Activated CD4-positive, CD25-positive, alpha-beta regulatory T cell (primary cell): ENCODE measurements around the gene KLRC2.
"Not testable (repeated sequence)": the region's sequence is repeated elsewhere in the genome, so short reads cannot be mapped to it uniquely, and the experiment has no call there.

Source experiments
- DNase-seq, 4 experiments: peaks; one replicate each; lab custom pipeline; 2025; lab: John Stamatoyannopoulos, UW

KLRC2 gene

DNA sequence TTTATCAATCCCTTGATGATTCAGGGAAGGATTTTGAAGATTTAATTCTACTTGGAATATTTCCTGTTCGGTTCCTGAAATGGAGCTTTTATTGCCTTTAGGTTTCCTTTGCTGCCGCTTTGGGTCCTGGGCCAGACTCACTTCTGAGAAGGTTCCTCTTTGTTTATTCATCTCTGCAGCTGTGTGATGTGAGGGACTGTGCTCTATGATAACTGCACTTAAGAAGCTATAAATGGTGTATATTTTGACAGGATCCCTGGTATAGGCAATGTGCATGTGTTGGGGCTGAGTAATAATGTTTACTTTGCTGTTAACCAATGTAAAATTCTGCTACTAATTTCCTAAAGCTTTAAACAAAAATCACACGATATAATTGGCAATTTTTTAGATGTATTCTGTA, at the start of gene KLRC2:
Gene KLRC2, minus strand, starts transcription at position 195 of the 400 bp plus-strand sequence. Its CDS starts 24 bp downstream, at position 171.
- DNase-seq, result not testable (repeated sequence)

DNA sequence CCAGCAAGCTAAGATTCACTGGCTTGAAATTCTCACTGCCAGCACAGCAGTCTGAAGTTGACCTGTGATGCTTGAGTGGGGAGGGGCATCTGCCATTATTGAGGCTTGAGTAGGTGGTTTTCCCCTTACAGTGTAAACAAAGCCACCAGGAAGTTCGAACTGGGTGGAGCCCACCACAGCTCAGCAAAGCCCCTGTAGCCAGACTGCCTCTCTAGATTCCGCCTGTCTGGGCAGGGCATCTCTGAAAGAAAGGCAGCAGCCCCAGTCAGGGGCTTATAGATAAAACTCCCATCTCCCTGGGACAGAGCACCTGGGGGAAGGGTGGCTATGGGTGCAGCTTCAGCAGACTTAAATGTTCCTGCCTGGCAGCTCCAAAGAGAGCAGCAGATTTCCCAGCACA, 46.1 kb upstream of the KLRC2 start:
- not testable (repeated sequence) for DNase-seq

- DNase-seq, result not testable (repeated sequence)
Observed at GRCh38 chr12:10472808-10473207, 37.0 kb upstream of the KLRC2 start.

DNA sequence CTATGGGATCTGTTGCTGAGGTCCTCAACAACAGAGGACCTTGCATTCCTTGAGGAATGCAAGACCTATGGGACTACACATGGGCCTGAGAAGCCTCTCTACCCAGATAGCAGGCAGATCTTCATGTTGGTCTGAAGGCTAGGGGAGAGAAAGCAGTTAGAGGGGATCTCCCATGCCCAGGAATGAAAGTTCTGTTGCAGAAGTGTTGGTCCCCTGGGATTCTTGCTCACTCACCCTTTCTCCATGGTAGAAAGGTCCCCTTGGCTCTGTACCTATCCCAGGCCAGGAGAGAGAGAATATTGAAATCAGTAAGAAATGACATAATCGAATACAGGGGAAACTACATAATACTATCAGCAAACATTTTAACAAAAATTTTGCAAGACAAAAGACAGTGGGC, 33.9 kb upstream of the KLRC2 start:
- DNase-seq, result no peak

GRCh38 chr12:10466311-10466710, 30.5 kb upstream of the KLRC2 start:
- DNase-seq, result no peak

DNA sequence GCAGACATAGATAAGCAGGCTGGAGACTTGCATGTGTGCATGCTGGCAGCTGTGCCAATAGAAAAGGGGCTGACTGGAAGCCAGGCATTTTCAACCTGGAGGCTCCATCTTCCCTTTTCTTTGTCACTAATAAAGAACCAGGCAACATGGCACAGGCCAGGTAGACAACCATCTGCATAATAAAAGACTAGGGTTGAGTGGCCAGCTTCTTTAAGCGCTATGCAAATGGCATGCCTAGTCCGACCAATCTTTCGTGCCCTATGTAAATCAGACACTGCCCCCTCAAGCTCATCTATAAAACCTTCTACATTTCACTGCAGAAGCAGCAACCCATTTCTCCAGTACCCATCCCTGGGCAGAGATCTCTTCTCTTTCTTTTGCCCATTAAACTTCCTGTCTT, 21.9 kb upstream of the KLRC2 start:
- DNase-seq, result no peak

- no peak for DNase-seq
Observed at GRCh38 chr12:10456856-10457255, 21.0 kb upstream of the KLRC2 start.

DNA sequence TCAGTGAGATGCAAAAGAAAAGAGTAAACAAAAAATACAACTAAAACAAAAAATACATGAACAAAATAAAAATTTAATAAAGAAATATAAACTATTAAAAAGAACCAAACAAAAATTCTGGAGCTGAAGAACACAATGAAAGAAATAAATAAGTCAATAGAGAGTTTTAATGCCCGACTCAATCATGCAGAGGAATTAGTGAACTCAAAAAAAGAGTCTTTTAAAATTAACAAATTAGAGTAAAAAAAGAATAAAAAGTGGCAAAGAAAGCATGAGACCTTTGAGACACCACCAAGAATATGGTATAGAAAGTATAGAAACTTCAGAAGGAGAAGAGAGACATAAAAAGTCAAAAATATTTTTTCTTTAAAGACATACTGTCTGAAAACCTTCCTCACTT, 20.0 kb upstream of the KLRC2 start:
- no peak for DNase-seq

GRCh38 chr12:10454531-10454930, 18.7 kb upstream of the KLRC2 start:
- no peak for DNase-seq

DNA sequence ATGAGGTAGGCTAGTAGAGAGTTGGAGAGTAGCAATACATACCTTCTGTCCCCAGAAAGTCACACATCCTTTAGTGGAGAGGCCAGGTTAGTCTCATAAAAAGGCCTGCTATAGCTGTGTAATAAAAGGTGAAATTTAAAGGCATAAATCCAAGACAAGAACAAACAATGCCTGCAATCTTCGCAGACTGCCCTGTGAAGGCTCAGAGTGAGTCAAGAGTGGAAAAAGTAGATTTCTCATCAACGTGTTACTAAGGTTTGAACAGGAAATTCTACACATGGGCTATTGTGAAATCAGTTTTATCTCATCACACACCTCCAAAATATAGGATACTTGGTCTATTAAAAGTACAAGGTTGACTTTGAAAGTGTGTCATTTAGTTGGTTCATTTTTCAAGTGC, 17.3 kb upstream of the KLRC2 start, which contains the start of gene KLRC1:
Gene KLRC1, minus strand, starts transcription at position 222 of the 400 bp plus-strand sequence. CDS start 2,221 bp downstream, outside the sequence.
- no peak for DNase-seq

DNA sequence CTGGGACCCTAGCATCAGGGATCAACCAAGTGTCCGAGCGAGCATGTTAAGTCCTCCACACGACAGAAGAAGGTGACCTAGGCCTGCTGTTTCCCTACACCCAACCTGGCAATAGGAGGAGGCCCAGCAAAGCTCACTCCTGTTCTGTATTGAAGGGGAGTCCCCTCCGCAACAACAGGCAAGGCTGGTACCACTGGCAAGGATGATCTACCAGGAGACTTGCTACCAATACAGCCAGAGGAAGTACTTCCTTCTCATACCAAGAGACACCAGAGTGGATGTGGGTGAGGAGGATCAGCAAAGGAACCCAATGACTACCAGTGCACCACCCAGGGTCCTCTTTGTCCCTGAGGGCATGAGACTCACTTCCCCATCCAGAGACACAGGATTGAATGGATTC, 12.4 kb upstream of the KLRC2 start:
- no peak for DNase-seq

DNA sequence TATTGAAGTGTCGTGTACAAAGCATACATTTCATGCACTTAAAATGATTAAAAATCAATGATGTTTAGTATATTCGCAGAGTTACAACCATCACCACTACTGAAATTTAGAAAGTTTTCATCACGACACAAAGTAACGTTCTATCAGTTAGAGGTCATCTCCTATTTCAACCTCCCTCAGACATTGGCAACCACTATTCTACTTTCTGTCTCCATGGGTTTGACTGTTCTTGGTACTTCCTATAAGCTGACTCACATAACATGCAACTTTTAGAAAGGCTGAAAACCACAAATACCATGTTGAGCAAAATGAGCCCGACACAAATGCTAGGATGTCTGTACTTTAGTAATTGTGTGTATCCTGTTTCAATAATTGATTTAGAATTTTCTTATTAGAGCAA, 10.2 kb upstream of the KLRC2 start:
- DNase-seq, result not testable (repeated sequence)

DNA sequence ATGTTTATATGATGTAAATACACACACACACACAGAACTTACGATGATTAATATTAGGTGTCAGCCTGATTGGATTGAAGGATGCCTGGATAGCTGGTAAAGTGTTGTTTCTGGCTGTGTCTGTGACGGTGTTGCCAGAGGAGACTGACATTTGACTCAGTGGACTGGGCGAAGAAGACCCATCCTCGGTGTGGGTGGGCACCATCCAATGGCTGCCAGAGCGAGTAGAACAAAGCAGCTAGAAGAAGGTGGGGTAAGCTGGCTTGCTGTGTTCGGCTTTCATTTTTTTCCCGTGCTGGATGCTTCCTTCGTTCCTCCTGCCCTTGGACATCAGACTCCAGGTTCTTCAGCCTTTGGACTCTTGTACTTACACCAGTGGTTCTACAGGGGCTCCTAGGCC, 5.3 kb upstream of the KLRC2 start:
- DNase-seq, result not testable (repeated sequence)

DNA sequence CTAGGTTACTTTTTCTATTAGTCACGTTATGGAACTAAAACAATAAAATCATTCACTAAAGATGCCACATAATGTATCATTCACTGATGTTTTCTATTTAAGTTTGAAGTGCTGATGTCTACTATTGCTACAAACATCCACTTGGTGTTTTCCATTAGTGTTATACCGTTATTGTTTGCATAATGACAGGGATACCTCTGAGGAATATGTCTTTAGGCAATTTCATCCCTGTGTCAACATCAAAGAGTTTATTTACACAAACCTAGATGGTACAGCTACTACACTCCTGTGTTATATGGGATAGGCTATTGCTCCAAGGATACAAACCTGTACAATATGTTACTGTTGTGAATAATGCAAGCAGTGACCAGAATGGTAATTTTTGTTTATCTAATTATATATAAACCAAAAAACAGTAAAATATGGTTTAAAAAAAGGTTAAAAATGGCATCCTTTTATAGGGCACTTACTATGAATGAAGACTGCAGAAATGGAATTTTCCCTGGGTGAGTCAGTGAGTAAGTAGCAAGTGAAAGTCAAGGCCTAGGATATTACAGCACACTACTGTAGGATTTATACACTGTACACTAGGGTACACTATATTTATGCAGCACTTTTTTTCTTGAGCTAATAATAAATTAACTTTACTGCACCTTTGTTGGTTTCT, 3.9 kb upstream of the KLRC2 start:
- not testable (repeated sequence) for DNase-seq

DNA sequence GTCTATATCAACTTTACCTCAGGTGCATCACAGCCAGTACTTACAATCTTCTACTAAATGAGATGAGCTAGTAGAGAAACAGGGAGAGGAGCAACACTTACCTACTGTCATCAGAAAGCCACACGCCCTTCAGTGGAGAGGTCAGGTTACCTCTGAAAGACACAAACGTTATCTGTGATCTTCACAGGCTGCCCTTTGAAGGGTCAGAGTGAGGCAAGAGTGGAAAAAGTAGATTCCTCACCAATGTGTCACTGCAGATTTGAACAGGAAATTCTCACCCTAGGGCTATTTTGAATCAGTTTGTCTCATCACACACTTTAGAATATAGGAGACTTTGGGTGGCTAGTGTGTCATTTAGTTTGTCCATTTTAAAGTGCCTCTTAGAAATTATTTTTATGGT, 1.8 kb upstream of the KLRC2 start:
- not testable (repeated sequence) for DNase-seq

- not testable (repeated sequence) for DNase-seq
Observed at GRCh38 chr12:10430623-10431022, 5.2 kb downstream of the KLRC2 start.

DNA sequence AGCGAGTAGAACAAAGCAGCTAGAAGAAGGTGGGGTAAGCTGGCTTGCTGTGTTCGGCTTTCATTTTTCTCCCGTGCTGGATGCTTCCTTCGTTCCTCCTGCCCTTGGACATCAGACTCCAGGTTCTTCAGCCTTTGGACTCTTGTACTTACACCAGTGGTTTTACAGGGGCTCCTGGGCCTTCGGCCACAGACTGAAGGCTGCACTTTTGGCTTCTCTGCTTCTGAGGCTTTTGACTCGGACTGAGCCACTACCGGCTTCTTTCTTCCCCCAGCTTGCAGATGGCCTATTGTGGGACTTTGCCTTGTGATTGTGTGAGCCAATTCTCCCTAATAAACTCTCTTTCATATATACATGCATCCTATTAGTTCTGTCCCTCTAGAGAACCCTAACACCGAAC, 9.9 kb downstream of the KLRC2 start:
- not testable (repeated sequence) for DNase-seq

DNA sequence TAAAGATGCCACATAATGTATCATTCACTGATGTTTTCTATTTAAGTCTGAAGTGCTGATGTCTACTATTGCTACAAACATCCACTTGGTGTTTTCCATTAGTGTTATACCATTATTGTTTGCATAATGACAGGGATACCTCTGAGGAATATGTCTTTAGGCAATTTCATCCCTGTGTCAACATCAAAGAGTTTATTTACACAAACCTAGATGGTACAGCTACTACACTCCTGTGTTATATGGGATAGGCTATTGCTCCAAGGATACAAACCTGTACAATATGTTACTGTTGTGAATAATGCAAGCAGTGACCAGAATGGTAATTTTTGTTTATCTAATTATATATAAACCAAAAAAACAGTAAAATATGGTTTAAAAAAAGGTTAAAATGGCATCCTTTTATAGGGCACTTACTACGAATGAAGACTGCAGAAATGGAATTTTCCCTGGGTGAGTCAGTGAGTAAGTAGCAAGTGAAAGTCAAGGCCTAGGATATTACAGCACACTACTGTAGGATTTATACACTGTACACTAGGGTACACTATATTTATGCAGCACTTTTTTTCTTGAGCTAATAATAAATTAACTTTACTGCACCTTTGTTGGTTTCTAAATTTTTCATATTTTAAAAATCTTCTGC, 11.4 kb downstream of the KLRC2 start:
- not testable (repeated sequence) for DNase-seq

GRCh38 chr12:10422159-10422558, 13.7 kb downstream of the KLRC2 start:
- not testable (repeated sequence) for DNase-seq

- not testable (repeated sequence) for DNase-seq
Observed at GRCh38 chr12:10420334-10420733, 15.5 kb downstream of the KLRC2 start, which contains the start of gene KLRC3. TSS of gene KLRC3 (minus strand) at chr12:10420595. CDS start at chr12:10420550, 45 bp downstream.

DNA sequence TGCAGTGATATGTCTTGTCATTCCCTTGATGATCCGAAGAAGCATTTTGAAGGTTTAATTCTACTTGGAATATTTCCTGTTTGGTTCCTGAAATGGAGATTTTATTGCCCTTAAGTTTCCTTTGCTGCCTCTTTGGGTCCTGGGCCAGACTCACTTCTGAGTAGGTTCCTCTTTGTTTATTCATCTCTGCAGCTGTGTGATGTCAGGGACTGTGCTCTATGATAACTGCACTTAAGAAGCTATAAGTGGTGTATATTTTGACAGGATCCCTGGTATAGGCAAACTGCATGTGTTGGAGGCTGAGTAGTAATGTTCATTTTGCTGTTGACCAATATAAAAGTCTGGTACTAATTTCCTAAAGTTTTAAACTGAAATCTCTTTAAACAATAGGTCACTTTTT, 26.4 kb downstream of the KLRC2 start, which contains the start of gene KLRC4:
Gene KLRC4, minus strand, starts transcription at position 366 of the 400 bp plus-strand sequence. Its CDS starts 182 bp downstream, at position 184.
- no peak for DNase-seq

DNA sequence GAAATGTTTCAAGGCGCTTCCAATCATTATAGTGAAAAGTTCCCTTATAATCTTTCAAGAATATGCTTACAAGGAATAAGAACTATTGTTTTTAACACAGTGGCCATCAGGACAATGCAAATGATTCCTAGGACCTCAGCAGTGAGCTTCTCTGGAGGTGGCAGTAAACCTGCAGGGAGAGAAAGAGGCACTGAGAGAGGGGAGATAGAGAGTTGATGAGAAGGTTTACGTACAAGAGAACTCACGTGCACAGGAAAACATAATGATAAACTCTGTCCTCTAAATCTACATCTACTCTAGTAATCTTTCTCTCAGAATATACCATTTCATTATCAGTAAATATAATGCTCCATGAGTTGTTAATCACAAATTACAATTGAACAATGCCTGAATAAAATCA, 27.0 kb downstream of the KLRC2 start:
- no peak for DNase-seq

- DNase-seq, result no peak
Observed at GRCh38 chr12:10406725-10407124, 29.1 kb downstream of the KLRC2 start.
